Measurements from ENCODE around the gene LIMK2. TPM values are rescaled to one million over a fixed set of nuclear protein-coding genes. Genes with fewer than 3 reads are reported as not detected.

Gene LIMK2
- total RNA-seq, 2 donors from 2014 or later: 59.5 to 61.4 TPM

GRCh38 chr22:31263896-31264640, 52.0 kb downstream of the LIMK2 start:
- H3K9me3 Mint-ChIP-seq: no peaks in the 10 kb centered on the region
- H3K4me3 Mint-ChIP-seq: no peak overlapping the region
- peaks cover 90% of the 10 kb centered on the region for H3K36me3 Mint-ChIP-seq (ENCODE audit: low read depth)
- peak overlapping the region; percentile 43 for H3K27ac Mint-ChIP-seq
- H3K27me3 Mint-ChIP-seq: no peaks in the 10 kb centered on the region
- no peaks in the 10 kb centered on the region for H3K4me1 Mint-ChIP-seq
- ATAC-seq (replicated peaks): no peak

DNA sequence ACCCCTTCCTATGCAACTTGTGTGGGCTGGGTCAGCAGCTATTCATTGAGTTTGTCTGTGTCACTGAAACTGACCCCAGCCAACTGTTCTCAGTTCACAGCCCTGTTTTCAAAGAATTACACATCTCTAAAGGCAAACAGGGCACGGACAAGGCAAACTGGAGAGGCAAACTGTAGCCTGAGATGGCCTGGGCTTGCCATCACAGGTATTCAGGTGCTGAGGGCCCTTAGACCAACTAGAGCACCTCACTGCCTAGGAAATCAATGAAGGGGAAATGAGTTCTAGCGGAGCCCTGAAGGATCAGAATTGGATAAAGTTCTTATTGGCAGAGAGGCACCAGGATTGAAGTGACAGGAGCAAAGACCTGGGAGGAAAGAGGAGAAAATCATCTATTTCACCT, 56.2 kb downstream of the LIMK2 start:
- peaks cover 14% of the 10 kb centered on the region for H3K4me1 Mint-ChIP-seq
- H3K4me3 Mint-ChIP-seq: no peak overlapping the region
- ATAC-seq (replicated peaks): no peak
- H3K36me3 Mint-ChIP-seq (ENCODE audit: low read depth): peaks cover 85% of the 10 kb centered on the region
- no peaks in the 10 kb centered on the region for H3K9me3 Mint-ChIP-seq
- H3K27ac Mint-ChIP-seq: peak overlapping the region; percentile 55
- H3K27me3 Mint-ChIP-seq: no peaks in the 10 kb centered on the region

DNA sequence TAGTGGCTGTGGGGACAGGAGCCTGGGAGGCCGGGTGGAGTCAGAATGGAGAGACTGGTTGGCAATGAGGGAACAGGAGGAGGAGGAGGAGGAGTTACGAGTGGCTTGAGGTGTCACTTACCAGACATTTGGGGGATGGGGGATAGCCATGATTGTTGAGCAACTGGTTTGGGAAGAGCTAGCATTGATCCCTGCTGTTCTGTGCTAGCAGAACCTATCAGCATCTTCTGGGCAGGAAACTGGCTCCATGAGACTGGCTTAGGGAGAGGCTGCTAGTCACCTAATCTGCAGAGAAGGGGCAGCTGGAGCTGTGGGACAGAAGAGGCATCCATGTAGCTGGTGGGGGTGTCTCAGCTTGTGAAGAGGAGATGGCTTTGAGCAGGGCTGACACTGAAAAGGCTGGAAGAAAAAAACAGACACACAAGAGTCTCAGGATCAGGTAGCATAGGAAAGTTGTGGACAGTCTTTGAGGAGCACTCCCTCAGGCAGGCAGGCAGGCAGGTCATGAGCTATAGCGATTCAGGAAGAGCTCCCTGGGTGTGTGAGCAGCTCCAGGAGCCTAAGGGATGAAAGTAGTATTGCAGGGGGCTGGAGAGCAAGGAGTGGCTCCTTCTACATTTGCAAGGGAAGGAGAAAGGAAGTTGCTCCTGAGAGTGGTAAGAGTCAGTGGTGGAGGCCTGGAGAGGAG, 57.9 kb downstream of the LIMK2 start:
- Mint-ChIP-seq H3K36me3 (ENCODE audit: low read depth) (peaks cover 91% of the 10 kb centered on the region), H3K27ac (peak overlapping the region; percentile 79)
- no peak for ATAC-seq (replicated peaks)

GRCh38 chr22:31271026-31271425, 58.9 kb downstream of the LIMK2 start:
- H3K27me3 Mint-ChIP-seq: no peaks in the 10 kb centered on the region

More for the DNA sequence above, 57.9 kb downstream of the LIMK2 start:
- no peaks in the 10 kb centered on the region for H3K27me3 Mint-ChIP-seq
- H3K4me1 Mint-ChIP-seq: peaks cover 14% of the 10 kb centered on the region
- H3K9me3 Mint-ChIP-seq: no peaks in the 10 kb centered on the region
- H3K4me3 Mint-ChIP-seq: no peak overlapping the region

GRCh38 chr22:31271485-31271884, 59.4 kb downstream of the LIMK2 start:
- ATAC-seq (replicated peaks): no peak
- peak overlapping the region; percentile 79 for H3K27ac Mint-ChIP-seq
- no peaks in the 10 kb centered on the region for H3K9me3 Mint-ChIP-seq
- peaks cover 93% of the 10 kb centered on the region for H3K36me3 Mint-ChIP-seq (ENCODE audit: low read depth)
- H3K4me3 Mint-ChIP-seq: no peak overlapping the region
- no peaks in the 10 kb centered on the region for H3K27me3 Mint-ChIP-seq
- peaks cover 14% of the 10 kb centered on the region for H3K4me1 Mint-ChIP-seq

More at GRCh38 chr22:31271026-31271425, 58.9 kb downstream of the LIMK2 start:
- Mint-ChIP-seq H3K4me1 (peaks cover 14% of the 10 kb centered on the region), H3K27ac (peak overlapping the region; percentile 79), H3K4me3 (no peak overlapping the region), H3K9me3 (no peaks in the 10 kb centered on the region), H3K36me3 (ENCODE audit: low read depth) (peaks cover 93% of the 10 kb centered on the region)
- ATAC-seq (replicated peaks): no peak

- Mint-ChIP-seq H3K36me3 (ENCODE audit: low read depth) (peaks cover 92% of the 10 kb centered on the region), H3K9me3 (no peaks in the 10 kb centered on the region), H3K27ac (peak overlapping the region; percentile 79), H3K4me1 (peaks cover 17% of the 10 kb centered on the region), H3K27me3 (no peaks in the 10 kb centered on the region), H3K4me3 (no peak overlapping the region)
- peak; percentile 80 for ATAC-seq (replicated peaks)
These were observed 60.7 kb downstream of the LIMK2 start for GRCh38 chr22:31272522-31273446.

DNA sequence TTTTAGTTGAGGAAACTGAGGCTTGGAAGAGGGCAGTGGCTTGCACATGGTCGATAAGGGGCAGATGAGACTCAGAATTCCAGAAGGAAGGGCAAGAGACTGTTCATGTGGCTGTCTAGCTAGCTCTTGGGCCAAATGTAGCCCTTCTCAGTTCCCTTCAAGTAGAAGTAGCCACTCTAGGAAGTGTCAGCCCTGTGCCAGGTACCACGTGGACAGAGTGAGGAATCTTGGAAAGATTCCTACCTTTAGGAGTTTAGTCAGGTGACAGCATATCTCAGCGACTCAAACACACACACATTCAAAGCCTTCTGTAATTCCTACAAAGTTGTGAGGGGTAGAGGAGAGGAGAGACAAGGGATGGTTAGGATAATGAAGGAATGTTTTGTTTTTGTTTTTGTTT, 61.9 kb downstream of the LIMK2 start:
- Mint-ChIP-seq H3K9me3 (no peaks in the 10 kb centered on the region), H3K4me1 (peaks cover 29% of the 10 kb centered on the region), H3K4me3 (no peak overlapping the region), H3K27me3 (no peaks in the 10 kb centered on the region), H3K36me3 (ENCODE audit: low read depth) (peaks cover 92% of the 10 kb centered on the region), H3K27ac (peak overlapping the region; percentile 70)
- ATAC-seq (replicated peaks): no peak

DNA sequence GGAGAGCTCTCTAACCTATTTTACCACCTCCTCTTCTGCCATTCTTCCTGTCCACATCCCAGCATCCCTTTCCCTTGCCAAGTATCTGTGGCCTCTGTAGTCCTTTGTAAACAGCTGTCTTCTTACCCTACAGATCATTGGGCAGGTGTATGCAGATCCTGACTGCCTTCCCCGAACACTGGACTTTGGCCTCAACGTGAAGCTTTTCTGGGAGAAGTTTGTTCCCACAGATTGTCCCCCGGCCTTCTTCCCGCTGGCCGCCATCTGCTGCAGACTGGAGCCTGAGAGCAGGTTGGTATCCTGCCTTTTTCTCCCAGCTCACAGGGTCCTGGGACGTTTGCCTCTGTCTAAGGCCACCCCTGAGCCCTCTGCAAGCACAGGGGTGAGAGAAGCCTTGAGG, 62.9 kb downstream of the LIMK2 start:
- Mint-ChIP-seq H3K36me3 (ENCODE audit: low read depth) (peaks cover 95% of the 10 kb centered on the region), H3K4me1 (peaks cover 36% of the 10 kb centered on the region), H3K9me3 (no peaks in the 10 kb centered on the region), H3K4me3 (no peak overlapping the region), H3K27ac (peak overlapping the region; percentile 70), H3K27me3 (no peaks in the 10 kb centered on the region)
- ATAC-seq (replicated peaks): no peak

DNA sequence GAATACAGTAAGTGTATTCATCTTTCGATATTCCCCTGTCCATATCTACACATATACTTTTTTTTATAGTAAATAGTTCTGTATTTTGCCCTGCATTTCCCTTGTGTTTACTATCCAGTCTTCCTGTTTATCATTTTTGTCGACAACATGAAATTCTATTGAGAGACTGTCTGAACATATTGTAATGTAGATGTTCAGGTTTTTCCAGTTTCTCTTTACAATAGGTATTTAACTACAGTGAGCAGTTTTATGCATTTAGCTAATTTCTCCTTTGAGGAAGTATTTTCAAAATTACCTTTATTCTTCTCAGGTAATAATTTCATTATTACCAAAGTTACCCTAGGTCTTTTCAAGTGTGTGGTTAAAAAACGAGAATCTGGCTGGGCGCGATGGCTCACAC, 63.5 kb downstream of the LIMK2 start:
- no peak overlapping the region for H3K4me3 Mint-ChIP-seq
- peaks cover 95% of the 10 kb centered on the region for H3K36me3 Mint-ChIP-seq (ENCODE audit: low read depth)
- no peaks in the 10 kb centered on the region for H3K9me3 Mint-ChIP-seq
- peak overlapping the region; percentile 70 for H3K27ac Mint-ChIP-seq
- ATAC-seq (replicated peaks): no peak
- no peaks in the 10 kb centered on the region for H3K27me3 Mint-ChIP-seq
- H3K4me1 Mint-ChIP-seq: peaks cover 36% of the 10 kb centered on the region

DNA sequence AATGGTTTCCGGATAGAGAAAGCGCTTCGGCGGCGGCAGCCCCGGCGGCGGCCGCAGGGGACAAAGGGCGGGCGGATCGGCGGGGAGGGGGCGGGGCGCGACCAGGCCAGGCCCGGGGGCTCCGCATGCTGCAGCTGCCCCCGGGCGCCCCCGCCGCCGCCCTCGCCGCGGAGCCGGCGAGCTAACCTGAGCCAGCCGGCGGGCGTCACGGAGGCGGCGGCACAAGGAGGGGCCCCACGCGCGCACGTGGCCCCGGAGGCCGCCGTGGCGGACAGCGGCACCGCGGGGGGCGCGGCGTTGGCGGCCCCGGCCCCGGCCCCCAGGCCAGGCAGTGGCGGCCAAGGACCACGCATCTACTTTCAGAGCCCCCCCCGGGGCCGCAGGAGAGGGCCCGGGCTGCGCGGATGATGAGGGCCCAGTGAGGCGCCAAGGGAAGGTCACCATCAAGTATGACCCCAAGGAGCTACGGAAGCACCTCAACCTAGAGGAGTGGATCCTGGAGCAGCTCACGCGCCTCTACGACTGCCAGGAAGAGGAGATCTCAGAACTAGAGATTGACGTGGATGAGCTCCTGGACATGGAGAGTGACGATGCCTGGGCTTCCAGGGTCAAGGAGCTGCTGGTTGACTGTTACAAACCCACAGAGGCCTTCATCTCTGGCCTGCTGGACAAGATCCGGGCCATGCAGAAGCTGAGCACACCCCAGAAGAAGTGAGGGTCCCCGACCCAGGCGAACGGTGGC, 64.5 kb downstream of the LIMK2 start:
- Mint-ChIP-seq H3K4me3 (no peak overlapping the region), H3K4me1 (peaks cover 34% of the 10 kb centered on the region), H3K9me3 (no peaks in the 10 kb centered on the region), H3K27ac (no peak overlapping the region), H3K27me3 (no peaks in the 10 kb centered on the region), H3K36me3 (ENCODE audit: low read depth) (peaks cover 98% of the 10 kb centered on the region)
- no peak for ATAC-seq (replicated peaks)

DNA sequence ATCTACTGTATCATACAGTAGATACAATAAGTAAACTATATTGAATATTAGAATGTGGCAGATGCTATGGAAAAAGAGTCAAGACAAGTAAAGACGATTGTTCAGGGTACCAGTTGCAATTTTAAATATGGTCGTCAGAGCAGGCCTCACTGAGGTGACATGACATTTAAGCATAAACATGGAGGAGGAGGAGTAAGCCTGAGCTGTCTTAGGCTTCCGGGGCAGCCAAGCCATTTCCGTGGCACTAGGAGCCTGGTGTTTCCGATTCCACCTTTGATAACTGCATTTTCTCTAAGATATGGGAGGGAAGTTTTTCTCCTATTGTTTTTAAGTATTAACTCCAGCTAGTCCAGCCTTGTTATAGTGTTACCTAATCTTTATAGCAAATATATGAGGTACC, 65.6 kb downstream of the LIMK2 start:
- Mint-ChIP-seq H3K27ac (peak overlapping the region; percentile 93), H3K36me3 (ENCODE audit: low read depth) (peaks cover 96% of the 10 kb centered on the region), H3K9me3 (no peaks in the 10 kb centered on the region), H3K4me1 (peaks cover 38% of the 10 kb centered on the region), H3K4me3 (peak overlapping the region; percentile 59), H3K27me3 (no peaks in the 10 kb centered on the region)
- no peak for ATAC-seq (replicated peaks)

DNA sequence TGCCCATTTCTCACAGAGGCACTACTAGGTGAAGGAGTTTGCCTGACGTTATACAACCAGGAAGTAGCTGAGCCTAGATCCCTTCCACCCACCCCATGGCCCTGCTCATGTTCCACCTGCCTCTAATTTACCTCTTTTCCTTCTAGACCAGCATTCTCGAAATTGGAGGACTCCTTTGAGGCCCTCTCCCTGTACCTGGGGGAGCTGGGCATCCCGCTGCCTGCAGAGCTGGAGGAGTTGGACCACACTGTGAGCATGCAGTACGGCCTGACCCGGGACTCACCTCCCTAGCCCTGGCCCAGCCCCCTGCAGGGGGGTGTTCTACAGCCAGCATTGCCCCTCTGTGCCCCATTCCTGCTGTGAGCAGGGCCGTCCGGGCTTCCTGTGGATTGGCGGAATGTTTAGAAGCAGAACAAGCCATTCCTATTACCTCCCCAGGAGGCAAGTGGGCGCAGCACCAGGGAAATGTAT, 66.1 kb downstream of the LIMK2 start:
- Mint-ChIP-seq H3K4me1 (peaks cover 38% of the 10 kb centered on the region), H3K9me3 (no peaks in the 10 kb centered on the region), H3K27me3 (no peaks in the 10 kb centered on the region), H3K4me3 (peak overlapping the region; percentile 59), H3K27ac (peak overlapping the region; percentile 93), H3K36me3 (ENCODE audit: low read depth) (peaks cover 96% of the 10 kb centered on the region)
- peak; percentile 26 for ATAC-seq (replicated peaks)

GRCh38 chr22:31278626-31279326, 66.7 kb downstream of the LIMK2 start:
- Mint-ChIP-seq H3K4me3 (peak overlapping the region; percentile 59), H3K4me1 (peaks cover 38% of the 10 kb centered on the region), H3K27ac (peak overlapping the region; percentile 93), H3K27me3 (no peaks in the 10 kb centered on the region), H3K9me3 (no peaks in the 10 kb centered on the region), H3K36me3 (ENCODE audit: low read depth) (peaks cover 96% of the 10 kb centered on the region)
- peak; percentile 74 for ATAC-seq (replicated peaks)
